Measurements from ENCODE around the gene NKX2-1. TPM values are rescaled to one million over a fixed set of nuclear protein-coding genes. Genes with fewer than 3 reads are reported as not detected.
"Not testable (repeated sequence)": the region's sequence is repeated elsewhere in the genome, so short reads cannot be mapped to it uniquely, and the experiment has no call there.

Gene NKX2-1
- polyA plus RNA-seq, 4 donors = 0.52 TPM; not detected in 2

- DNase-seq (ENCODE audit: low read depth in 4 of 4, low spot score in 3 of 4) = no peak
Measured at GRCh38 chr14:36505892-36506731, 13.9 kb downstream of the NKX2-1 start.

GRCh38 chr14:36505181-36505815, 14.7 kb downstream of the NKX2-1 start:
- DNase-seq (ENCODE audit: low read depth in 4 of 4, low spot score in 3 of 4) = no peak

GRCh38 chr14:36504771-36505175, 15.3 kb downstream of the NKX2-1 start:
- no peak for DNase-seq (ENCODE audit: low read depth in 4 of 4, low spot score in 3 of 4)

- no peak for DNase-seq (ENCODE audit: low read depth in 4 of 4, low spot score in 3 of 4)
Measured at GRCh38 chr14:36503771-36504741, 16.0 kb downstream of the NKX2-1 start.

- DNase-seq (ENCODE audit: low read depth in 4 of 4, low spot score in 3 of 4) = no peak
Measured at GRCh38 chr14:36502558-36503508, 17.2 kb downstream of the NKX2-1 start.

GRCh38 chr14:36498938-36499337, 21.1 kb downstream of the NKX2-1 start:
- DNase-seq (ENCODE audit: low read depth in 4 of 4, low spot score in 3 of 4) = no peak

- no peak for DNase-seq (ENCODE audit: low read depth in 4 of 4, low spot score in 3 of 4)
Measured at GRCh38 chr14:36496346-36496745, 23.7 kb downstream of the NKX2-1 start.

GRCh38 chr14:36495666-36496065, 24.4 kb downstream of the NKX2-1 start:
- no peak for DNase-seq (ENCODE audit: low read depth in 4 of 4, low spot score in 3 of 4)

GRCh38 chr14:36493761-36494160, 26.3 kb downstream of the NKX2-1 start:
- no peak for DNase-seq (ENCODE audit: low read depth in 4 of 4, low spot score in 3 of 4)

GRCh38 chr14:36485773-36486172, 34.3 kb downstream of the NKX2-1 start:
- DNase-seq (ENCODE audit: low read depth in 4 of 4, low spot score in 3 of 4) = no peak

GRCh38 chr14:36479344-36479743, 40.7 kb downstream of the NKX2-1 start:
- DNase-seq (ENCODE audit: low read depth in 4 of 4, low spot score in 3 of 4) = no peak

- no peak for DNase-seq (ENCODE audit: low read depth in 4 of 4, low spot score in 3 of 4)
Measured at GRCh38 chr14:36478782-36479181, 41.2 kb downstream of the NKX2-1 start.

GRCh38 chr14:36477266-36477665, 42.8 kb downstream of the NKX2-1 start:
- DNase-seq (ENCODE audit: low read depth in 4 of 4, low spot score in 3 of 4) = no peak

- not testable (repeated sequence) for DNase-seq (ENCODE audit: low read depth in 4 of 4, low spot score in 3 of 4)
Measured at GRCh38 chr14:36476061-36476460, 44.0 kb downstream of the NKX2-1 start.

- no peak for DNase-seq (ENCODE audit: low read depth in 4 of 4, low spot score in 3 of 4)
Measured at GRCh38 chr14:36474593-36474992, 45.4 kb downstream of the NKX2-1 start.

- DNase-seq (ENCODE audit: low read depth in 4 of 4, low spot score in 3 of 4) = no peak
Measured at GRCh38 chr14:36471431-36471830, 48.6 kb downstream of the NKX2-1 start.

- no peak for DNase-seq (ENCODE audit: low read depth in 4 of 4, low spot score in 3 of 4)
Measured at GRCh38 chr14:36467332-36467731, 52.7 kb downstream of the NKX2-1 start.
